ENCODE data around the gene INSRR. TPM values are rescaled to one million over a fixed set of nuclear protein-coding genes. Genes with fewer than 3 reads are reported as not detected.

The INSRR gene
- polyA plus RNA-seq, 2 donors, result 0.01 TPM; not detected in 1

GRCh38 chr1:156813750-156814570 is 45.0 kb downstream of the INSRR start:
- Histone ChIP-seq H3K9me3 (ENCODE audit: control insufficient read depth in 2 of 2, insufficient read depth in 1 of 2, low read depth in 1 of 2, low read length in 1 of 2) (no peaks in the 10 kb centered on the region), H3K27me3 (ENCODE audit: control insufficient read depth in 1 of 2, insufficient read depth in 2 of 2, low read length in 2 of 2) (no peaks in the 10 kb centered on the region), H3K4me3 (ENCODE audit: low read depth in 1 of 2, low read length in 2 of 2) (peak overlapping the region; percentile 31 to 47), H3K36me3 (ENCODE audit: control insufficient read depth in 2 of 2, insufficient read depth in 2 of 2, low read length in 1 of 2) (no peaks in the 10 kb centered on the region), H3K4me1 (ENCODE audit: control insufficient read depth in 2 of 2, insufficient read depth in 2 of 2, low read length in 1 of 2) (peaks cover 3 to 14% of the 10 kb centered on the region in 2 donors), H3K27ac (ENCODE audit: low read depth in 2 of 2, low read length in 1 of 2) (peak overlapping the region in 1 of 2 donors; percentile 28)
- 8 to 10% methylated on average over 56 to 60 of the region's 60 CpGs for WGBS, 2 donors

GRCh38 chr1:156813298-156813697 is 45.6 kb downstream of the INSRR start:
- 49 to 50% methylated on average over 10 of the region's 10 CpGs for WGBS, 2 donors
- H3K27ac ChIP-seq (ENCODE audit: low read depth in 2 of 2, low read length in 1 of 2), result no peak overlapping the region
- peak overlapping the region; percentile 31 to 47 for H3K4me3 ChIP-seq (ENCODE audit: low read depth in 1 of 2, low read length in 2 of 2)

DNA sequence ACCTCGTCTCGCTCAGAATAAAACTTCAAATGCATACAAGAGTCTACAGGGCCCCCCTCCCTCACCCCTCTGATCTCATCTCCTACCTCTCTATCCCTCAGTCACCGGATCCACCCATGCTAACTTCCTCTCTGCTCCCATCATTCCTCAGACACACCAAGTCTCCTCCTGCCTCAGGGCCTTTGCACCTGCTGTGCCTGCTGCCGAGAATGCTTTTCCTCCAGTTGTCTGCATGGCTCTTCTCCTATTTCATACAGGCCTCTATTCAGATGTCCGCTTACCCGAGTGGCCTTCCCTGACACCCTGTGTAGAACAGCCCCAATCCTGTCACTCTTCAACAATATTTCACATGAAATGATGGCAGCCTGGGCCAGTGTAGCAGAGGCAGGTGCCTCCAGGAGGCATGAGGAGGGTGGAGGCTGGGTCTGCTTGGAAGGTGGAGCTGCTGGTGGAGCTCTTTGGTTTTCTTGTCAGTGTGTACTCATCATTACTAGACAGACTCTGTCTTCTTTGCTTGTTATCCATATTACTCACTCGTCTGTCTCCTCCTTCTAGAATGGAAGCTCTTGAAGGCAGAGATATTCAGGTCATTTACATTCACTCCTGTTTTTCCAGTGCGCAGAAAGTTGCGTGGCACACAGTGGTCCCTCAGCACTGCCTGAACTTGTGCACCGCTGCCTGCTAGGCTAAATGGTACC is 46.5 kb downstream of the INSRR start:
- H3K9me3 ChIP-seq (ENCODE audit: control insufficient read depth in 2 of 2, insufficient read depth in 1 of 2, low read depth in 1 of 2, low read length in 1 of 2), result no peaks in the 10 kb centered on the region
- whole genome bisulfite sequencing, 2 donors, result 97 to 98% methylated on average over 10 of the region's 10 CpGs

More at GRCh38 chr1:156813298-156813697, 45.6 kb downstream of the INSRR start:
- no peaks in the 10 kb centered on the region for H3K9me3 ChIP-seq (ENCODE audit: control insufficient read depth in 2 of 2, insufficient read depth in 1 of 2, low read depth in 1 of 2, low read length in 1 of 2)
- H3K4me1 ChIP-seq (ENCODE audit: control insufficient read depth in 2 of 2, insufficient read depth in 2 of 2, low read length in 1 of 2), result peaks cover 3 to 14% of the 10 kb centered on the region in 2 donors
- H3K36me3 ChIP-seq (ENCODE audit: control insufficient read depth in 2 of 2, insufficient read depth in 2 of 2, low read length in 1 of 2), result no peaks in the 10 kb centered on the region
- H3K27me3 ChIP-seq (ENCODE audit: control insufficient read depth in 1 of 2, insufficient read depth in 2 of 2, low read length in 2 of 2), result no peaks in the 10 kb centered on the region

DNA sequence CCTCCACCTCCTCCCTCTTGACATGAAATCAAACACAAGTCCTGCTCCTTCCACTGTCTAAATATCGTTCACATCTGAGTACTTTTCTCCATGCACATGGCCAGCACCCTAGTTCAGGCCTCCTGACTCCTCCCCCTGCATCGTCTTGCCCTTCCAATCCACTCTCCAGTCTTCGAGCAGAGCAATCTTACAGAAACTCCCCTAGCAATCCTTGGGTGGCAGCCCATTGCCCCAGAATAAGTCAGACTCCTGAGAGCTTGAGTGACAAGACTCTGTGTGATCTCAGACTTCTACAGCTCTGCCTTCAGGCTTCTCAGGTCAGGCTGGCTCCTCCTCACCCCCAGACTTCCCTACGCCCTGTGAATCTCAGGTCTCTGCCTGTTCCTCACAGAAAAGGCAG is 47.7 kb downstream of the INSRR start:
- H3K9me3 ChIP-seq (ENCODE audit: control insufficient read depth in 2 of 2, insufficient read depth in 1 of 2, low read depth in 1 of 2, low read length in 1 of 2), result no peaks in the 10 kb centered on the region
- H3K27ac ChIP-seq (ENCODE audit: low read depth in 2 of 2, low read length in 1 of 2), result no peak overlapping the region
- H3K27me3 ChIP-seq (ENCODE audit: control insufficient read depth in 1 of 2, insufficient read depth in 2 of 2, low read length in 2 of 2), result no peaks in the 10 kb centered on the region
- H3K4me1 ChIP-seq (ENCODE audit: control insufficient read depth in 2 of 2, insufficient read depth in 2 of 2, low read length in 1 of 2), result peaks cover 3 to 18% of the 10 kb centered on the region in 2 donors
- no peak overlapping the region for H3K4me3 ChIP-seq (ENCODE audit: low read depth in 1 of 2, low read length in 2 of 2)
- WGBS, 2 donors, result 62 to 66% methylated on average over 4 of the region's 4 CpGs
- H3K36me3 ChIP-seq (ENCODE audit: control insufficient read depth in 2 of 2, insufficient read depth in 2 of 2, low read length in 1 of 2), result no peaks in the 10 kb centered on the region

More for the DNA sequence above, 46.5 kb downstream of the INSRR start:
- Histone ChIP-seq H3K27ac (ENCODE audit: low read depth in 2 of 2, low read length in 1 of 2) (no peak overlapping the region), H3K4me1 (ENCODE audit: control insufficient read depth in 2 of 2, insufficient read depth in 2 of 2, low read length in 1 of 2) (peaks cover 3 to 14% of the 10 kb centered on the region in 2 donors), H3K36me3 (ENCODE audit: control insufficient read depth in 2 of 2, insufficient read depth in 2 of 2, low read length in 1 of 2) (no peaks in the 10 kb centered on the region), H3K27me3 (ENCODE audit: control insufficient read depth in 1 of 2, insufficient read depth in 2 of 2, low read length in 2 of 2) (no peaks in the 10 kb centered on the region), H3K4me3 (ENCODE audit: low read depth in 1 of 2, low read length in 2 of 2) (no peak overlapping the region)

- WGBS, 2 donors, result 88 to 92% methylated on average over 7 of the region's 7 CpGs
- H3K27ac ChIP-seq (ENCODE audit: low read depth in 2 of 2, low read length in 1 of 2), result no peak overlapping the region
- H3K9me3 ChIP-seq (ENCODE audit: control insufficient read depth in 2 of 2, insufficient read depth in 1 of 2, low read depth in 1 of 2, low read length in 1 of 2), result no peaks in the 10 kb centered on the region
These were observed 49.1 kb downstream of the INSRR start for GRCh38 chr1:156809711-156810366.

GRCh38 chr1:156809281-156809680 is 49.6 kb downstream of the INSRR start:
- H3K36me3 ChIP-seq (ENCODE audit: control insufficient read depth in 2 of 2, insufficient read depth in 2 of 2, low read length in 1 of 2), result no peaks in the 10 kb centered on the region
- no peak overlapping the region for H3K27ac ChIP-seq (ENCODE audit: low read depth in 2 of 2, low read length in 1 of 2)
- no peaks in the 10 kb centered on the region for H3K9me3 ChIP-seq (ENCODE audit: control insufficient read depth in 2 of 2, insufficient read depth in 1 of 2, low read depth in 1 of 2, low read length in 1 of 2)
- WGBS, 2 donors, result 89 to 99% methylated on average over 10 of the region's 10 CpGs
- peaks cover 0 to 20% of the 10 kb centered on the region in 2 donors for H3K4me1 ChIP-seq (ENCODE audit: control insufficient read depth in 2 of 2, insufficient read depth in 2 of 2, low read length in 1 of 2)
- no peaks in the 10 kb centered on the region for H3K27me3 ChIP-seq (ENCODE audit: control insufficient read depth in 1 of 2, insufficient read depth in 2 of 2, low read length in 2 of 2)
- H3K4me3 ChIP-seq (ENCODE audit: low read depth in 1 of 2, low read length in 2 of 2), result no peak overlapping the region

More at GRCh38 chr1:156809711-156810366, 49.1 kb downstream of the INSRR start:
- Histone ChIP-seq H3K4me1 (ENCODE audit: control insufficient read depth in 2 of 2, insufficient read depth in 2 of 2, low read length in 1 of 2) (peaks cover 1 to 22% of the 10 kb centered on the region in 2 donors), H3K27me3 (ENCODE audit: control insufficient read depth in 1 of 2, insufficient read depth in 2 of 2, low read length in 2 of 2) (no peaks in the 10 kb centered on the region), H3K36me3 (ENCODE audit: control insufficient read depth in 2 of 2, insufficient read depth in 2 of 2, low read length in 1 of 2) (no peaks in the 10 kb centered on the region), H3K4me3 (ENCODE audit: low read depth in 1 of 2, low read length in 2 of 2) (no peak overlapping the region)

GRCh38 chr1:156808186-156809030 is 50.5 kb downstream of the INSRR start:
- Histone ChIP-seq H3K27me3 (ENCODE audit: control insufficient read depth in 1 of 2, insufficient read depth in 2 of 2, low read length in 2 of 2) (no peaks in the 10 kb centered on the region), H3K36me3 (ENCODE audit: control insufficient read depth in 2 of 2, insufficient read depth in 2 of 2, low read length in 1 of 2) (no peaks in the 10 kb centered on the region), H3K27ac (ENCODE audit: low read depth in 2 of 2, low read length in 1 of 2) (no peak overlapping the region), H3K9me3 (ENCODE audit: control insufficient read depth in 2 of 2, insufficient read depth in 1 of 2, low read depth in 1 of 2, low read length in 1 of 2) (no peaks in the 10 kb centered on the region), H3K4me3 (ENCODE audit: low read depth in 1 of 2, low read length in 2 of 2) (no peak overlapping the region), H3K4me1 (ENCODE audit: control insufficient read depth in 2 of 2, insufficient read depth in 2 of 2, low read length in 1 of 2) (peaks cover 0 to 12% of the 10 kb centered on the region in 2 donors)
- 89 to 93% methylated on average over 16 of the region's 16 CpGs for WGBS, 2 donors

GRCh38 chr1:156807627-156808026 is 51.3 kb downstream of the INSRR start:
- Histone ChIP-seq H3K4me1 (ENCODE audit: control insufficient read depth in 2 of 2, insufficient read depth in 2 of 2, low read length in 1 of 2) (peaks cover 0 to 11% of the 10 kb centered on the region in 2 donors), H3K4me3 (ENCODE audit: low read depth in 1 of 2, low read length in 2 of 2) (no peak overlapping the region), H3K36me3 (ENCODE audit: control insufficient read depth in 2 of 2, insufficient read depth in 2 of 2, low read length in 1 of 2) (no peaks in the 10 kb centered on the region), H3K27me3 (ENCODE audit: control insufficient read depth in 1 of 2, insufficient read depth in 2 of 2, low read length in 2 of 2) (no peaks in the 10 kb centered on the region), H3K9me3 (ENCODE audit: control insufficient read depth in 2 of 2, insufficient read depth in 1 of 2, low read depth in 1 of 2, low read length in 1 of 2) (no peaks in the 10 kb centered on the region), H3K27ac (ENCODE audit: low read depth in 2 of 2, low read length in 1 of 2) (no peak overlapping the region)
- WGBS, 2 donors, result 79 to 92% methylated on average over 2 of the region's 2 CpGs
